Pancreas (tissue), 10 donors: Measurements from ENCODE around the gene IL2RA. TPM values are rescaled to one million over a fixed set of nuclear protein-coding genes. Genes with fewer than 3 reads are reported as not detected.
"Not testable (repeated sequence)": the region's sequence is repeated elsewhere in the genome, so short reads cannot be mapped to it uniquely, and the experiment has no call there.

Experiments used
- ATAC-seq, 4 donors: fragments of 200-7000 bp; cut with Tn5 transposase; one replicate each; pipeline versions ENCODE4 v1.8.0 to v1.9.1; 2020; ENCODE audit warnings: mild to moderate bottlenecking in 4 of 4, moderate library complexity in 4 of 4
- DNase-seq, 6 donors: peaks; one replicate each; pipeline ENCODE4 v3.0.0-alpha.2; 2020
- FAIRE-seq: peaks from 2 replicates; lab custom pipeline; 2012; peaks lifted over from hg19 to GRCh38; lab: Jason Lieb, UNC
- H3K27ac ChIP-seq, 4 donors: fragments of 200-600 bp; sonication (generic); 1 replicate in 3 of 4; 2 replicates in 1 of 4; pipeline versions ENCODE4 v1.5.0 to v1.8.0; 2020
- H3K27me3 ChIP-seq, 4 donors: fragments of 200-600 bp; one replicate each; pipeline ENCODE4 v1.8.0; 2021
- H3K36me3 ChIP-seq, 3 donors: fragments of 200-600 bp; sonication (generic) in 1 of 3; one replicate each; pipeline versions ENCODE4 v1.5.0 to v1.8.0; 2020 to 2021
- H3K4me1 ChIP-seq, 3 donors: fragments of 200-600 bp; one replicate each; pipeline ENCODE4 v1.8.0; 2021
- H3K4me3 ChIP-seq, 4 donors: fragments of 200-600 bp; sonication (generic) in 2 of 4; one replicate each; pipeline versions ENCODE4 v1.5.0 to v1.8.0; 2020 to 2021
- H3K9me3 ChIP-seq, 4 donors: fragments of 200-600 bp; one replicate each; pipeline ENCODE4 v1.8.0; 2021
- CTCF ChIP-seq, 4 donors: fragments of 200-600 bp; sonication (generic) in 3 of 4; IDR thresholded peaks; one replicate each; pipeline versions ENCODE4 v1.5.0 to v1.8.0; 2021; ENCODE audit warnings: antibody characterized with exemption in 4 of 4
- WGBS, 2 donors: extraction: QIAGEN DNeasy Blood & Tissue Kit; methylation state at CpG; one replicate each; pipeline ENCODE4 v1.1.7; 2013; 5-methylcytosine and 5-hydroxymethylcytosine counted together
- intact Hi-C, 3 donors: fragments of 100-400 bp; cut with DNase I; formaldehyde crosslinking; loops; one replicate each; pipeline versions ENCODE4 v1.11.1 to v1.14.2; 2022
- polyA plus RNA-seq, 2 donors: library from polyadenylated mRNA; stranded (reverse); fragments of 200-250 nt; gene quantifications; one replicate each; pipeline ENCODE4 v1.2.3, GENCODE V29; 2013
- total RNA-seq, 6 donors: library from RNA; stranded (reverse); fragmentation: NEBNext Ultra II Directional in 4 of 6; extraction: Animal tissue kit (Norgen Biotek cat#: 25700) in 4 of 6; gene quantifications; one replicate each; pipeline versions ENCODE4 v1.2.1 to v1.2.4, GENCODE V29; 2021 to 2023
- donor health status: healthy with polysubstance abuse.
- donor health status: DM: no; HTN: no; CAD: no; lungs with moderate emphysema.
- donor health status: DM: no; HTN: no; CAD: no.
- donor health status: control.
- donor health status: control.
- donor health status: Bipolar disorder and iron deficiency.
- donor health status: DM: yes; HTN: yes; CAD: no.
- donor health status: DM: no; HTN: no; CAD: no.
- donor health status: DM: no; HTN: no; CAD: no.
- donor health status: DM: yes; HTN: yes; CAD: no.

Gene IL2RA
- total and polyA plus RNA-seq, 8 donors, result 0.11 to 1.1 (median 0.26) TPM; not detected in 2

GRCh38 chr10:6108072-6108471 lies 45.9 kb upstream of the IL2RA start:
- TF ChIP-seq CTCF (IDR thresholded peaks at IDR 0.05), result no peak
- no peak for FAIRE-seq

GRCh38 chr10:6107616-6108015 lies 45.4 kb upstream of the IL2RA start:
- H3K27ac ChIP-seq, ATAC-seq, intact Hi-C loops, H3K9me3 ChIP-seq, H3K4me1 ChIP-seq, H3K27me3 ChIP-seq, DNase-seq, FAIRE-seq, H3K4me3 ChIP-seq: not testable (repeated sequence)
- WGBS, 2 donors, result 79 to 82% methylated on average over 3 of the region's 3 CpGs
- H3K36me3 ChIP-seq, result peaks cover under 1 to 47% (median 9%) of the 10 kb centered on the region in 3 donors

More at GRCh38 chr10:6108072-6108471, 45.9 kb upstream of the IL2RA start:
- Histone ChIP-seq H3K36me3 (peaks cover 5 to 52% (median 11%) of the 10 kb centered on the region in 3 donors), H3K9me3 (no peaks in the 10 kb centered on the region), H3K4me1 (no peaks in the 10 kb centered on the region), H3K27ac (no peak overlapping the region), H3K4me3 (no peak overlapping the region), H3K27me3 (no peaks in the 10 kb centered on the region)
- DNase-seq (no peak), ATAC-seq (peak in 2 of 4 donors; percentile 52 to 56)
- WGBS, 2 donors, result 75 to 83% methylated on average over 6 of the region's 6 CpGs
- intact Hi-C loops, result no loop called here

GRCh38 chr10:6103591-6103990 lies 41.4 kb upstream of the IL2RA start:
- DNase-seq (no peak), FAIRE-seq (no peak), ATAC-seq (no peak)
- no peak for TF ChIP-seq CTCF (IDR thresholded peaks at IDR 0.05)
- Histone ChIP-seq H3K4me1 (no peaks in the 10 kb centered on the region), H3K27me3 (no peaks in the 10 kb centered on the region), H3K36me3 (peaks cover 0 to 38% (median 3%) of the 10 kb centered on the region in 3 donors), H3K9me3 (no peaks in the 10 kb centered on the region), H3K4me3 (no peak overlapping the region), H3K27ac (no peak overlapping the region)
- WGBS, 2 donors, result 65 to 72% methylated on average over 8 of the region's 8 CpGs
- intact Hi-C loops, result no loop called here

- no peak for TF ChIP-seq CTCF (IDR thresholded peaks at IDR 0.05)
- FAIRE-seq, result no peak
- 84 to 86% methylated on average over 8 of the region's 8 CpGs for whole genome bisulfite sequencing, 2 donors
- peaks cover 0 to 35% (median 0%) of the 10 kb centered on the region in 3 donors for H3K36me3 ChIP-seq
- H3K4me1 ChIP-seq, result no peaks in the 10 kb centered on the region
- no peak overlapping the region for H3K4me3 ChIP-seq
- intact Hi-C loops, result no loop called here
- no peaks in the 10 kb centered on the region for H3K27me3 ChIP-seq
- no peak for DNase-seq
- no peaks in the 10 kb centered on the region for H3K9me3 ChIP-seq
- no peak overlapping the region for H3K27ac ChIP-seq
- ATAC-seq, result no peak
These were observed 40.0 kb upstream of the IL2RA start for GRCh38 chr10:6102128-6102527.

- no peak for TF ChIP-seq CTCF (IDR thresholded peaks at IDR 0.05)
- H3K4me3 ChIP-seq, result no peak overlapping the region
- ATAC-seq (no peak), FAIRE-seq (no peak), DNase-seq (no peak)
- intact Hi-C loops, result no loop called here
- H3K9me3 ChIP-seq, result no peaks in the 10 kb centered on the region
- H3K36me3 ChIP-seq, result peaks cover 0 to 28% (median 0%) of the 10 kb centered on the region in 3 donors
- no peaks in the 10 kb centered on the region for H3K4me1 ChIP-seq
- H3K27ac ChIP-seq, result no peak overlapping the region
- 84 to 90% methylated on average over 8 of the region's 8 CpGs for WGBS, 2 donors
- H3K27me3 ChIP-seq, result no peaks in the 10 kb centered on the region
These were observed 39.0 kb upstream of the IL2RA start for GRCh38 chr10:6101181-6101580.
